Hypothalamus (tissue), 51 donors: ENCODE measurements around the gene REL.

Source experiments
- DNase-seq, 51 donors: peaks; one replicate each; lab custom pipeline; 2025; lab: John Stamatoyannopoulos, UW

The REL gene

DNA sequence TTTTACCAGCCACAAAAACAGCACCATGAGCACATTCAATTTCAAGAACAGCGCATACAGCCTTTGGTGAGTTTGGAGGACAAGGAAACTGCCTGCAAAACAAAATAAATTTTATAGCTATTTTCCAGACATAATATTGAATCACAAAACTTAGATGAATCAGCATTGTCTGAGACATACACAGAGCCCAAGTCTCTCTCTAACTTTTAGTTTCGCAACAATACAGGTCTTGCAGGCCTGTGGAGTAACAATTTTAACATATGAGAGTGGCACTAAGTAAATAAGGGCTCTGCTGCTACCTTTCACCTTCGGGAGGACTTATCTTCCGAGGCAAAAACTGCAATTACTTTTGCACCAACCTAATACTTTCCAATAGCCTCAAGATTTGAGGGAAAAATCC, 80.1 kb downstream of the REL start:
- DNase-seq: no peak

DNA sequence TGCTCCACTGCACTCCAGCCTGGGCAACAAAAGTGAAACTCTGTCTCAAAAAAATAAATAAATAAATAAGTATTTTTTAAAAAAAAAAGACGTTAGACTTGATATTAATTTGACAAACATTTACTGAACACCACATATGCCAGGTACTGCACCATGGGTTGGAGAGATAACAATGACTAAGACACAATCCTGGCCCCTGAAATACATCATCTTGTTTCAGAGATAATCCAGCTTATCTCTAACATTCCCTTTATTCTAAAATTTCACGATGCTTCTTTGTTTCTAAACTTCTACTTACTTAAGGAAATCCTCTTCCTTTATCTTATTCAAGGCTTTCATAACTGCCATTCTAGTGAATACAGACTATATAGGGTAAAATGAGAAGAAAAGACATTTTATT, 81.2 kb downstream of the REL start:
- DNase-seq: no peak

DNA sequence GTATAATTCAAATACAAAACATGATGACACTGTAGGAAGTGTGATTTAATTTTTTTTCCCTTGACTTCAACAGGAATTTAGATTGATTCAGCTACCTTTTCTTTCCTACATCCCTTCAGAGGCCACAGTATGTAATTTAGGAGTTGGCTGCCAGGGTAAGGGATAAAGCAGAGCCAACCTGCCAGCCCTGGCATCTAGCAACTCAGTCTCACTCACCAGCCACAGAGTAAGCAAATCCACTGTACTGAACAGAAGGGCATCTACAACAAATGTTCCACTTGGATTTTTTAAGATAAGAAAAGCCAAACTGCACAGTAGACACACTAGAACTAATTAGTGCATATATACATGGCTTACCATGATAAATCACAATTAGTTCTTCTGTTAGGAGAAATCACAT, 81.8 kb downstream of the REL start:
- DNase-seq: no peak

DNA sequence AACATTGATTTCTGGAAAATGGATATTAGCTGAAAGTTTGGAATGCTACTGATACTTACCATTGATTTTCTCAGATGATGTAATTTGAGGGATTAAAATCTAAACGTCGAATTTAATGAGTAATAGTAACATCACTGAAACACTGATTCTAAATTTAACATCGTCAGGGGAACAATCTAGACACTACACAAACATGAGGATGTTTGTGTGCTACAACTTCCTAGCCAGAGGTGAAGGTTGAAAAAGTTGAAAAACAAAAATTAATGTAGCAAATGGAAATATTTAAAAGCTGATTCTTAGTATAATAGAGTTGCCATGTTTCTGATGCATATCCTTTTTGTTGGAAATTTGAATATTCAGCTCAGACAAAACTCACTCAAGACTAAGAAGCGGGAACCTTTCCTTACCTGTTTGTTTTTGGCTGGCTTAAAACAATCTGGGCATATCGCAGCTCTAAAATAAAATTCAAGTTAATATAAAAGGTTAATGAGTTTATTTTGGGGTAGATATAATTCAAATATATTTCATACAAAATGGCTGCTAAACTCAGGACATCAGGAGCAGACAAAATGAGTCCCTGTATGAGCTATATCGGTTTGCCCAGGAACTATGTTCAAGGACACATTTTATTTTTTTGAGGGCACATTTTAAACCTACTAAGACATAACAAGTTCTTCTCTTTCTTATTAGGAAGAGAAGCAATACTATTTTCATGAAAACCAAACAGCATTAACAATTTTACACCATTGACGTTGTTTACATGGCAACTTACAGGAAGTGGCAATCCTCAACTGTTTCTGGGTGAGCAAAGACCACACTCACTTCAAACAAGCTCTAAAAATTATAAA, 83.5 kb downstream of the REL start:
- DNase-seq: no peak

DNA sequence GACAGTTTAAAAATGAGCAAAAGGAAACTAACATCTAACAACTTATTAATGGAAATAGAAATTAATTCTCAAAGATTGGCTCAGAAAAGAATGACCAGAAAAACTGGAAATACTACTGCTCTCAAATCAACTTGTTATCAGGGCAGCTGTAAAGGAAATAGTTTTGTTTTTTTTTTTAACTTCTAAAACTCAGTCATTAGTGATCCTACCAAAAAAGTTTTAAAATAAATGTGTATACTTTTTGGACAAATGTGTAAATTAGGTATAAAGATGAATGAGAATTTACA, 84.1 kb downstream of the REL start:
- DNase-seq: no peak

DNA sequence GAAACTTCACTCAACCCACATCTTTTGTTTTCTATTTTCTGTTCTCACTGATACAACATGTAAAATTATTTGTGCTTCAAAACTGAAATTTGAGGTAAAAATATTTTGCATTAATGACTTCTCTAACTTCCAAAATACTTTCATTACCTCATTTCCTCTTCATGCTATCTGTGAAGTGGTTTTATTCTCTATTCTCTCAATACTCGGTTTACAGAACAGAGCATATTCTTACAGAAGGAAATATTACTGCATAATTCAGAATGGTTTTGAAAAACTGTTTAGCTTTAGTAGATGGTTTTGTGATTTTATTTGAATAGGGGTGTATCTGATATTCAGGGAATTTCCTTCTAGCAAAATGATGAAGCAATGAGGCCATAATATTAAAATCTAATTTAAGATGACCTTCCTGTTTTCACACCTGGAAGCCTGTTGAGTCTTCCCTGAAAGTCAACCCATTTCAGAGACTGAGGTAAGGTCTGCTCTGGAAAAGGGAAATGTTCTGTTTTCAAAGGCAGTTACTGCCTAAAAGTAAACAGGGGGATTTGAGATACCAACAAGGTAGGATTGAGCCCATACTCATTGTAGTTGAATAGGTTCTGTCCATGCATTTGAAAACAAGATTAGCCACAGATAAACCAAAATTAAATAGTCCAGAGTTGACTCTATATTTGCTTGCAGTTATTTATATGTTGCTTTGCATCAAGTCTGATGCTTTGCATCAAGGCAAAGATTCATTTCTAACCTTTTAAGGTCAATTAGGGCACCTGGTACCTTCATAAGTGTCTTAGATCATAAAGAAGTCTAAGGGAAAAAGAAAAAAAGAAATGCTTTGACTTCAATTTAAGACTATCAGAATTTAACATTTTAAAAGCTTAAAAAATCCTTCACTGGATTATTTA, 85.4 kb downstream of the REL start:
- DNase-seq: no peak

DNA sequence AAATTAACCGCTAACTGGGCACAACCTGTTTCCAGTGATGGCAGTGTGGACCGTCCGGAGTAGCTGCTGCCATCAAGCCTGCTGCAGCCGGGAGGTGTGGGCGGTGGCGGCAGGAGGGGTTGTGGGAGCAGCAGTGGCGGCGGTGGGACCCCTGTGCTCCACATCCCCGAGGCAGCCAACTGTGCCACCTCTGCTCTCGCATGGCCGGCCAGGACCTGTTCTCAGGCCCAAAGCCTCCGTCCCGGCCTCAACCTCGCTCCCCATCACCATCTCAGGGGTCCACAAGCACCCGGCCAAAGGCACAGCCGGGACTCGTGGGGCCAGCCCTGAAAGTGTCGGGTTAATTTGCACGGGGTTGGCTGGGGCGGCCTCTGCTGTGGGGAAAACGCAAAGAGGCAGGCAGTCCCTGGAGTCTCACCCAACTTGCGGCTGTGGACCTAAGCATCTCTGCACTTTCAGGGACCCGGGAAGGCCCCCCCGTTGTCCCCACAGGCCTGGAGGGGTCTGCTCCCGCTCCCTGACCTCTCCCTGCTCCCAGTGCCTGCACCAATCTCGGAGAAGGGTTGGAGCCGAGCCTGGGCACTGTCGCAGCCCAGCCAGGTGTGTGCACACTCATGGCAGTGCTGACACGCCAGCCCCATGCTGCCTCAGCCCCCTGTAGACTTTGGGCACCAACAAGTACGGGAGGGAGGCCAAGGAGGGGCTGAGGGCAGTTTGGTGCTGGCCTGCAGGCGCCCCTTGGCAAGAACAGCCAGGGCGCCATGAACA, 91.7 kb downstream of the REL start:
- DNase-seq: no peak

DNA sequence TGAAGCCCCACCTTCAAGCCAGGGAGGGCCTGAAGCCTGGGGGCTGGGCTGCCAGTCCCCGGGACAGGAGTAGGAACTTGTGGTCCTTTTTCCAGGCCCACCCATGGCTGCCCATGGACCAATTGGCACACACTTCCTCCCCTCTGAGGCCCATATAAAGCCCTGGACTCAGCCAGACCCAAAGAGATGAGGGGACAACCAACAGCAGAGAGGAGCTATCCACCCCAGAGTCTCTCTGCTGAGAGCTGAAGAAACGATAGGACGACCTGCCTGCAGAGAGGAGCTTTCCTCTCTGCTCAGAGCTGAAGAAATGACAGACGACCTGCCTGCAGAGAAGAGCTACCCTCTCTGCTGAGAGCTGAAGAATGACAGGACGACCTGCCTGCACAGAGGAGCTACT, 92.3 kb downstream of the REL start:
- no peak for DNase-seq

DNA sequence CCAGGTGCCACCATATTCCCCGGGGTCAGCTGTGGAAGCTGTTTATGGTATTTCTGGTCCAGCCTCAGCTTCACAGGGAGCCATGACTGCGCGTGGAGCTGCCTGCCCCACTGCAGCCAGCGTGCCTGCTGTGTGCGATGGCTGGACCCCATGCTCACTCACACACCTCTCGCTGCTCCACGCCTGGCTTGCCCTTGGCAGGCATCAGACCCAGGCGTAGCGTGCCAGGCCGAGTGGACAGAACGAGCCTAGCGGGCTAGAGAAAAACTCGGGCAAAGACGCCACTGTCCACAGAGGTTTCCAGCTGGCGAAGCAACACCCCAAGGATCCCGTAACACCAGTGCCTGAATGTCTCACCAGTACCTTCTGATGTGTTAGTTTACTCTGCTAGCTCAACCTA, 93.3 kb downstream of the REL start:
- DNase-seq: no peak
